Measurements from ENCODE around the gene GAST.
A peak's percentile ranks its signal among the peaks of the same experiment; 100 is the strongest.
"Not testable (repeated sequence)": the region's sequence is repeated elsewhere in the genome, so short reads cannot be mapped to it uniquely, and the experiment has no call there.

GAST gene

DNA sequence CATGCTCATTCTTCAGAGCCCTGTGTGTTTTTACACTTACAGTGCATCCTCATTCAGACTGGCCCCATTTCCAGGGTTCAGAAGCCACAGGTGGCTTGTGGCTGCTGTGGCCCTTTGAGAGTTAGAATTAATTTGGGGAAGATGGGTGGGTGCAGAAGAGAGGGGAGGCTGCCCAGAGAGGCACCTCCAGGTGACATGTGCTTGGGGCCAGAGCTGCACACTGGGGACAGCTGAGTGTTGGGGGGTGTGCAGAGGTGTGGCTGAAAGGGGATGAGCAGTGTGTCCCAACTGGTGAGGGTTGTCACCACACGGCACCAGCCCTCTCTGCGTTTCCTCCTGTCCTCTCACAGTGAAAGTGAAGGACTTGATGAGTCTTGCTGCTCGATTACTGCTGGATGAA, 30.4 kb upstream of the GAST start:
- peak in 2 of 10 donors; percentile 8 to 34 for DNase-seq
- intact Hi-C loops (cut with DNase I): no loop called here

DNA sequence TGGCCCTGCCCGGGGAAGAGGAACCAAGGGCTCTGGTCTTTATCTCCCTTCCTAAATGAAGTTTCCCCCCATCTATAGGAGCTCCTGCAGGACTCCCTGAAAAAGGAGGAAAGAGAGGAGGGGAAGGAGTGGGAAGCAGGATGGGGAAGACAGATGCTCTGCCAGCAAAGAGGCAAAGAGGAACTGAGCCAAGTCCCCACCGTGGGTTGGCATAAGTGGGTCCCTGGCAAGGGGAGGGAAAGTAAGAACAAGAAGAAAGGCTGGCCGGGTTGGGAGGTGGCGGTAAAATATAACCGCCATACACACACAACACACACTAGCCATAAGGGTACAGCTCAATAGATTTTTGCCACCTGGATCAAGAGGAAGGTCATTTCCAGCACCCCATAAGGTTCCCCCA, 29.5 kb upstream of the GAST start:
- intact Hi-C loops (cut with DNase I): no loop called here
- DNase-seq: peak in 2 of 10 donors; percentile 74 to 79

DNA sequence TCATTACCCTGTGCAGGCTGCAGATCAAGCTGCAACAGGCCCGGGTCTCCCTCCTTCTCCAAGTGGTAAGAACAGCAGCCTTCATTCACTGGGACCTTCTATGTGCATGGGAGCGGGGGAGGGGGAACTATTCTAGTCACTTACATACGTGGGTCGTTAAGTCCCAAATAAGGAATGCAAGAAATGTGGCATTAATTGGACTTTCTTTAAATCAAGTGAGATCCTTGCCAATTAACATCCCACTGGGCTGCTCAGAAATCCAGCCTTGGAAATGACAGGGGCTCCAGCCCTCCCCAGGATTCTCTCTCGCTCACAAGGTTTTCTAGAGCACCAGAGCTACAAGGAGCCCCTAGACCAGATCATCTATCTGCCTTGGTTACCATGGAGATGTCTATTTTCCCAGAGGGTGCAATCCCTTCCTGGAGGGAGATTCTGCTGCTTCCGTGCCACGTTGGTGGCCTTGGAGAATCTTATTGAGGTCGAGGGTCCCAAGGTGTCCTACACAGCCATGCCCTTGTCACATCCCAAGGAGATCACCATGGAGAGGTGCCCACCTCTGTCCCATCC, 28.6 kb upstream of the GAST start:
- intact Hi-C loops (cut with DNase I): no loop called here
- peak in 2 of 10 donors; percentile 52 to 55 for DNase-seq

DNA sequence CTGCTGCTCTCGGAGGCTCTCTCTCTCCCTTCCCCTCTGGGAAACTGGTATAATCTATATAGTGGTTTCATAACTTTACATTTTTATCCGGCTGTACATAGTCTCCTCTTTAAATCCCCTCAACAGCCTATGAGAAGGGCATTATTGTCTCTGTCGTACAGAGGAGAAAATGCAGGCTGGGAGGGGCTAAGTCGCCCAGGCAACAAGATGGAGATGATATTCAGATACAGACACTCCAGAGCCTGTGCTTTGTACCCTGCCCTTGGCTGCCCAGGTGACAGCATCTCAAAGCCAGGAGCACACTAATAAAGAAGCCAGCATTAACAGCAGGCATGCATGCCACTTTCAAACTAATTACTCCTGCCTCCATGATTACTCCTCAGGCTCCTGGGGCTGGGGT, 28.1 kb upstream of the GAST start:
- DNase-seq: peak in 2 of 10 donors; percentile 16 to 61
- intact Hi-C loops (cut with DNase I): no loop called here

DNA sequence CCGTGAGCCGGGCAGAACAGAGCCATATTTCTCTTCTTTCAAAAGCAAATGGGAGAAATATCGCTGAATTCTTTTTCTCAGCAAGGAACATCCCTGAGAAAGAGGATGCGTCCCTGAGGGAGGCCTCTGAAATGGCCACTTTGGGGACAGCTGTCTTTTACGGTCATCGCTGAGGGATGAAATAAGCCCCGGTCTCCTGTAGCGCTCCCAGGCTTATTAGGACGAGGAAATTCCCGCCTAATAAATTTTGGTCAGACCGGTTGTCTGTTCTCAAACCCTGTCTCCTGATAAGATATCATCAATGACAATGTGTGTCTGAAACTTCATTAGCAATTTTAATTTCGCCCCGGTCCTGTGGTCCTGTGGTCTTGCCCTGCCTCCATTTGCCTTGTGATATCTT, 26.4 kb upstream of the GAST start:
- intact Hi-C loops (cut with DNase I): not testable (repeated sequence)
- DNase-seq: peak in 1 of 10 donors; percentile 9

DNA sequence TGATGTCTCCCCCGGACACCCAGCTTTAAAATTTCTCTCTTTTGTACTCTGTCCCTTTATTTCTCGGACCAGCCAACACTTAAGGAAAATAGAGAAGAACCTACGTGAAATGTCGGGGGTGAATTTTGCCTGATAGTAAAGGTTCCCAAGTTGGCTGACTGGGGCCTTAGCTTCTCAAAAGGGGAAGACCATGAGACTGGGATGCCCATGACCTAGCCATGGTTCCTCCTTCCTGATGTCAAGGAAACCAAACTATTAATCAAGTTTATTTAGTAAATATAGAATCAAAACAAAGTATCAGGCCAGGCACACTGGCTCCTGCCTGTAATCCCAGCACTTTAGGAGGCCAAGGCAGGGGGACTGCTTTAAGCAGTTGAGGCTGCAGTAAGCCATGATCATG, 25.9 kb upstream of the GAST start:
- intact Hi-C loops (cut with DNase I): no loop called here
- DNase-seq: peak in 2 of 10 donors; percentile 25 to 29

DNA sequence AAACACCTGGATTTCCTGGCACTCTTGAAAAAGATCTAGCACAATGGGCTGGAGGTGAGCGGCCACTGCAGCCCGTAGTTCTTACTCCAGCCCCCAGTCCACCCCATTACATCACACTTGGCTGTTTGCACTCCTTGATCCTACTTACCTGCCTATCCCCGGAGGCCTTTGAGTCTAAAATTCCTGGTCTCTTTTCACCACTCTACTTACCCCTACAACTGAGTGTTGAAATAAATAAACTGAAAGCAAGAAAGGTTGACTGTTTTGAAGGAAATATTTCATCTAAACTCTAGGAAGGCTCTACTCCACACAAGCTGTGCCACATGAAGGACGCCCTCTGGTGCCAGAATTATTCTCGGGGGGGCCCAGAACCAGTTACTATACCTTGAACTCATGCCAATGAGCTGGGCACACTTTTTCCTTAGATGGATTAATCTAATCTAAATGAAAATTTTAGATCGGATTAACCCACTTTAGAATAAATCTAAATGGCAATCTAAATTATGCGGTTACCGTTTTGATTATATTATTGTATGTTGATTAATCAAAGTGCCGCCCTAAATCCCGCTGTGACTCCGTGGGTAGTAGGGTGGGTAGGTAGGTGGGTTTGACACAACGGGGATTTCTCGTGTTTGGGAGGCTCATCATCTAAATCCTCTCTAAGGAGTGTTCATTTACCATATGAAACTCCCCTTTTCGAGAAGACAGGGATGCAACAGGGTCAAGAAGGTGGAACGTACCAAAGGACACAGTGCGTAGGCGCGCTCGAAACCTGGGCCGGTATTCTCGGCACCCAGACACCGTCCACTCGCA, 24.1 kb upstream of the GAST start:
- intact Hi-C loops (cut with DNase I): no loop called here
- peak in 6 of 10 donors; percentile 34 to 88 (median 72) for DNase-seq

DNA sequence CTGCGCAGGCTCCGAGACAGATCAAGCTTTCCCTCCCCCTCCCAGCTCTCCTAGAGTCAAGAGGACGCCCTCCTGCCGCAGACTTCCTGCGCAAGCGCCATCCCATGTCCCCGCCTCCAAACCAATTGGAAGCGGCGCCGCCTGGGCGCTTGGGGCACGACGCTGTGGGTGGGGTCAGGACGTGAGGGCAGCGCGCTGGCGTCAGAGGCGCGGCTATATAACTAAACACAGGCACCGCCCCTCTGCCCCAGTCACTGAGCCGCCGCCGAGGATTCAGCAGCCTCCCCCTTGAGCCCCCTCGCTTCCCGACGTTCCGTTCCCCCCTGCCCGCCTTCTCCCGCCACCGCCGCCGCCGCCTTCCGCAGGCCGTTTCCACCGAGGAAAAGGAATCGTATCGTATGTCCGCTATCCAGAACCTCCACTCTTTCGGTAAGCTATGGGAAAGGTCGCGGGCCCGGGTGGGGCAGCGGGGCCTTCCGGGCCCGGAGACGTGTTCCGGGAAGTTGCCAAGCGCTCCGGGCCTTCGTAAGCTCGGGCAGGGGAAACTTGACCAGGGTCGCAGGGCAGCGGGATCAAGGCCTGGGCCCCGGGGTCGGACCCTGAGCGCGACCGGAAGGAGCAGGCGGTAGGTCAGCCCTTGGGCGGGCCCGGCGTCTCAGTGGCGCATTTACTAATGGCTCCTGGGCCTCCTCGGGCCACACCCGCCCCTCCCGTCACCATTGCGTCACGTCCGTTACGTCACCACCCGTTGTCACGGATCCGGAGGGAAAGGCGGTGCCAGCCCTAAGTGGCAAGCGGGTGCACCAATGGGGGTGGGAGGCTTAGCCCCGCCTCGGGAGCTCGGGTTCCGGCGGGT, 23.3 kb upstream of the GAST start, which contains the start of gene EIF1:
TSS of gene EIF1 (plus strand) at position 245 of the 856 bp plus-strand sequence. CDS start at position 399, 154 bp downstream.
- intact Hi-C loops (cut with DNase I): no loop called here
- DNase-seq: peak; percentile 100

DNA sequence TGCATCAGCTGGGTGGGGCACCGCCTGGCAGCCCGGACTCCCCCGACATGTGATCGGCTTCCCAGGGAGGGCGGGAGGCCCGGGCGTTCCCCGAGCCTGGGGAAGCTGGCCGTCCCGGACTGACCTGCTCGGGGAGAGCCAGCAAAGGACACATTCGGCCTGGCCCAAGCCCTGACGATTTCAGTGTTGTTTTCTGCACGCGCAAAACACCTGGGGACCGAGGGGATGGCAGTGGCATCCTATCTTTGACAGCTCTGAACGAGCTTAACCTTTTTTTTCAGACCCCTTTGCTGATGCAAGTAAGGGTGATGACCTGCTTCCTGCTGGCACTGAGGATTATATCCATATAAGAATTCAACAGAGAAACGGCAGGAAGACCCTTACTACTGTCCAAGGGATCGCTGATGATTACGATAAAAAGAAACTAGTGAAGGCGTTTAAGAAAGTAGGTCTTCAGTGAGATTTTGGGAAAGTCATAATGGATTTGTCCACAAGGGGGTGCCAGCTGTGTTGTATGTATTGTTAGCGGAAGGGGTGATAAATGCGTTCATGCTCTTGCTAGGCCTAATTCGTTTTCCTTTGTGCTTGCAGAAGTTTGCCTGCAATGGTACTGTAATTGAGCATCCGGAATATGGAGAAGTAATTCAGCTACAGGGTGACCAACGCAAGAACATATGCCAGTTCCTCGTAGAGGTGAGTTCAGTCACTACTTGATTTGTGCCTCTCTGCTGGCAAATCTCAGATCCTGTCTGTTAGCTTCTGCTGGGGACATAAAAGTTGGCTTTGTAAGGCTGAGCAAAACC, 22.4 kb upstream of the GAST start:
- no peak for DNase-seq
- intact Hi-C loops (cut with DNase I): no loop called here

DNA sequence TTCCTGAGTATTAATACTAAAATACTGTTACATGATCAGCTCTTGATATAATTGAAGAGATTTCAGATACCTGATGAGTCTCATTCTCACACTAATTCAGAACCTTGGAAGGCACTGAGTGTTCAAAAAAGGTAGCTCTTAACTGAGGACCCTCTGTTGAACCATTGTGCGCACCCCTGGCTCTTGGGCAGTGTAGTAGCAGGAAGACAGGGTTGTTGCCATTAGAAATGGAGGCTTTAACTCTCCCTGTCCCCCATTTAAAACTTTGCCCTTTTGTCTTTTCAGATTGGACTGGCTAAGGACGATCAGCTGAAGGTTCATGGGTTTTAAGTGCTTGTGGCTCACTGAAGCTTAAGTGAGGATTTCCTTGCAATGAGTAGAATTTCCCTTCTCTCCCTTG, 21.6 kb upstream of the GAST start:
- intact Hi-C loops (cut with DNase I): no loop called here

DNA sequence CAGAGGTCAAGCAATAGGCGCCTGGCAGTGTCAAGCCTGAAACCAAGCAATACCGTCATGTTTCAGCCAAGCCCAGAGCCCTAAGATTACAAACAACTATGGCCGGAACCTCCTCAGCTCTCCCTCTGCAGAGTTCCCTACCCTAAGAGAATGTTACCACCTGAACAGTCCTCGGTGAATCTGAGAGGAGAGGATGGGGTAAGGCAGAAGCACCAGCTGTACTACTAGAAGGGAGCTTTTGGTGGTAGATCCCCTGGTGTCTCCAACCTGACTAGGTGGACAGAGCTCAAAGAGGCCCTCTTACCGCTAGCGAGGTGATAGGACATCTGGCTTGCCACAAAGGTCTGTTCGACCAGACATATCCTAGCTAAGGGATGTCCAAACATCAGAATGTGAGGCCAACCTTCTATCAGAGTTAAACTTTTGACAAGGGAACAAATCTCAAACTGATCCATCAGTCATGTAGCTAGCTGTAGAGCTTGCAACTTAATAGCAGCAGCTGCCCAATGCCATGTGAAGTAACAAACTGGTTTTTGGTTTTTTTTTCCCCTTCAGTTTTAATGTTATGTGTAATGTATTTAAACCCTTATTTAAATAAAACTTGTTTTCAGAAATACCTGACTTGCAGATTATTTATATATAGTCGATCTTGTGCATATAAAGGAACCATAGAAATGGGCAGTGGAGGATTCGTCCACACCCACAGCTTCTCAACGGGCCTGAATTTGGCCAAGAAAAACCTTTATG, 20.9 kb upstream of the GAST start:
- intact Hi-C loops (cut with DNase I): no loop called here
- DNase-seq: peak in 2 of 10 donors; percentile 4 to 10

More for the DNA sequence above, 21.6 kb upstream of the GAST start:
- peak in 2 of 10 donors; percentile 4 to 37 for DNase-seq

DNA sequence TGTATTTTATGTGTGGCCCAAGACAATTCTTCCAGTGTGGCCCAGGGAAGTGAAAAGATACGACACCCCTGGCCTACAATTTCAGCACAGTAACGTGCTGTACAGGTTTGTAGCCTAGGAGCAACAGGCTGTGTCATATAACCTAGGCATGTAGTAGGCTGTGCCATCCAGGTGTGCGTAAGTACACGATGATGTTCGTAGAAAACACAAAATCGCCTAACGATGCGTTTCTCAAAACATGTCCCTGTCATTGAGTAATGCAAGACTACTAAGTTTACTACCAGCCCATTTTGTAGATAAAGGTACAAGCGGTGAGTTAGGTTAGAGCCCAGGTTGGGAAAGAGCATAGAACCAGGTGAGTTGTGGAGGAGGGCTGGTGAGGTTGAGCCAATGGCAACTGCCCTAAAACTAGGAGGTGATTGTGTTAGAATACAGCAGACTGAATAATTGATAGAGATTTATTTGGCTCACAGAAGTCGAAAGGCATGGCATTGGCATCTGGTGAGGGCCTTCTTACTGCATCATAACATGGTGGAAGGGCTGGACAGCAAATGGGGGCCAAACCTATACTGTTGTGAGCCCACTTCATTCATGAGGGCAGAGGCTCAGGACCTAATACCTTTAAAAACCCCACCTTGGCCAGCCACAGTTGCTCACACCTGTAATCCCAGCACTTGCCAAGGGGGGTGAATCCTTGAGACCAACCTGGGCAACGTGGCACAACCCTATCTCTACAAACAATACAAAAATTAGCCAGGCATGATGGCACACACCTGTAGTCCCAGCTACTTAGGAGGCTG, 19.2 kb upstream of the GAST start:
- intact Hi-C loops (cut with DNase I): no loop called here
- DNase-seq: peak in 1 of 10 donors; percentile 59

DNA sequence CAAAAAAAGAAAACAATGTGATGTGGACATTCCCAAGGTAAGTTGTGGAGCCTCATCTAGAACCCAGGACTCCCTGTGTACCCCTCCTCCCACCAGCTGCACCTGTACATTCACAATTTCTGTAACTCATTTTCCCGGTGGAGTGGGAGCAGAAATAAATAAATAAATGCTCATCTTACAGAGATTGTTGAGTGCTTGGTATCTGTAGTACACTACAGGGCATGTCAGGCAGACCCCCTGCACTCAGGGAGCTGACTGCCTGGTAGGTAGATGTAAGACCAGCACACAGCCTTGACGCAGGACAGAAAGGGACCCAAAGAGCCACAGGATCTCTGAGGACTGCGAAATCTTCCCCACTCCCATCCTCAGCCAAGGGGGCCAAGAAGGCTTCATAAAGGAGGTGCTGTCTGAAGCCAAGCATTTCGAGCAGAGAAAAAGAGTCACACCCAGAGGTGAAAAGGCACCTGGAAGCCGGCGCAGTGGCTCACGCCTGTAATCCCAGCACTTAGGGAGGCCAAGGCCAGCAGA, 16.9 kb upstream of the GAST start:
- intact Hi-C loops (cut with DNase I): no loop called here
- DNase-seq: peak in 2 of 10 donors; percentile 33 to 73

DNA sequence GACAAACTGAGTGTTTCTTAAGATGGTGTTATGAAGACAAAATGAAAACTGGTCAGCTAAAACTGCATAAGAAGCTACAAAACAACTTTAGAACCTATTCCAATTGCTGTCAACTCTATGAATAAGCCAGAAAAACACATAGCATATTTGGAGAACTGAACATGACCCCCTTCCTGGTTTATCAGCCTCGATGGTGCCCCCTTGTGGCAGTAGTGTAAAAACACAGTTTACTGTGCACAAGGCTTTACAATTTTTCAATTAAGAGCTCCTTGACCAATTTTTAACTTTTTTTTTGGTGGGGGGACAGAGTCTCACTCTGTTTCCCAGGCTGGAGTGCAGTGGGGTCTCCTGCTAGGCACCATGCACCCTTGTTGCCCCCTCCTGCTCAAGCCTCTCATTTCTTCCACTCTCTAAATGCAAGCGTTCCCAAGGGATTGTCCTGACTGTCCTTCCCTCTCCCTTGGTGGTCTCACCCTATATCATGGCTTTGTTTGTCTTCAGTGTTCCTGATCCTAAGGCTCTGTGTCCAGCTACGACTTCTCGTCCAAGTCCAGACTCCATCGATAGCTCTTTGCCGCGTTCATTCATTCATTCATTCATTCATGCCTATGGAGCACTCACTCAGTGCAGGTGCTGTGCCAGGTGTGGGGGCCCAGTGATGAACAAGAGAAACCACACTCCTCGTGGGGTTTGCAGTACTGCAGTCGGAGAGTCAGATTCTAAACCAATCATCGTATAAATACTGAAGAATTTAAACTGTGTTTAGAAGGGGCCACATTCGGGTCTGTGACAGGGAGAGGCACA, 16.0 kb upstream of the GAST start:
- intact Hi-C loops (cut with DNase I): no loop called here
- peak in 8 of 10 donors; percentile 51 to 87 (median 63) for DNase-seq

DNA sequence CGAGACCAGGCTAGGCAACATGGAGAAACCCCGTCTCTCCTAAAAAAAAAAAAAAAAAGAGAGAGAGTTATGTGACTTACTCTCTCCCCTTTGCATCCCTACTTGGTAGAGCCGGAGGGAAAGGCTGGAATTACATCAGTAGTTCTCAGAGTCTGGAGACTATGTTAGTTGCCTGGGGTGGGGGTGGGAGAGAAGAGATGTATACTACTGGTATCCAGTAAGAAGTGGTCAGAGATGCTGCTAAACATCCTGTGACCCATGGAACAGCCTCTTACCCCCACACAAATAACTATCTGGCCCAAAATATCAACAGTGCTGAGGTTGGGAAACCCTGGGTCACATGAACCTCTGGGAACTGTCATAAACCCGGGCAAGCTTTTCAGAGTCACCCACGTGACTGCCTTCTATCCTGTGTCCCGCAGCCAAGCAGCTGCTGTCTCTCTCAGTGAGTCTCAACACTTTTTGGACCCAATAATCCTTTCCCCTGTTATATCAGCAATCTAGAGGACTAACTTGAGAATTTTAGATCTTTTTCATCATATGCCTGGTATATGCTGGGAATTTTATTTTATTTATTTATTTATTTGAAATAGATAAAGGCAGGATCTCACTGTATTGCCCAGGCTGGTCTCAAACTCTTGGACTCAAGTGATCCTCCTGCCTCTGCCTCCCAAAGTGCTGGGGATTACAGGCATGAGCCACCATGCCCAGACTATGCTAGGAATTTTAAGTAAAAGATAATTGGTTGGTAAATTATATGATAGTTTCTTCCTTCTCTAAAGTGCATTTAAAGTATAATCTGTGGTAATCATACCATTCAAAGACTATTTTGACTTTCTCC, 14.8 kb upstream of the GAST start:
- DNase-seq: peak in 5 of 10 donors; percentile 32 to 90 (median 52)
- intact Hi-C loops (cut with DNase I): no loop called here

DNA sequence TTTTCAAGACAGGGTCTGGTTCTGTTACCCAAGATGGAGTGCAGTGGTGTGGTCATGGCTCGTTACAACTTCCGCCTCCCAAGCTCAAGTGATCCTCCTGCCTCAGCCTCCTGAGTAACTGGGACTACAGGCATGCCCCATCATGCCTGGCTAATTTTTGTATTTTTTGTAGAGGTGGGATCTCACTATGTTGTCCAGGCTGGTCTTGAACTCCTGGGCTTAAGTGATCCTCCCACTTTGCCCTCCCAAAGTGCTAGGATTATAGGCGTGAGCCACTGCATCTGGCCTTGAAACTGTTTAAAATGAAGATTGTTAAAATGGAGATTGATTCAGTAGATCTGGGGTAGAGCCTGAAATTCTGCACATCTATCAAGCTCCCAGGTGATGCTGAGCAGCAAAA, 11.3 kb upstream of the GAST start:
- intact Hi-C loops (cut with DNase I): not testable (repeated sequence)
- peak in 1 of 10 donors; percentile 14 for DNase-seq

DNA sequence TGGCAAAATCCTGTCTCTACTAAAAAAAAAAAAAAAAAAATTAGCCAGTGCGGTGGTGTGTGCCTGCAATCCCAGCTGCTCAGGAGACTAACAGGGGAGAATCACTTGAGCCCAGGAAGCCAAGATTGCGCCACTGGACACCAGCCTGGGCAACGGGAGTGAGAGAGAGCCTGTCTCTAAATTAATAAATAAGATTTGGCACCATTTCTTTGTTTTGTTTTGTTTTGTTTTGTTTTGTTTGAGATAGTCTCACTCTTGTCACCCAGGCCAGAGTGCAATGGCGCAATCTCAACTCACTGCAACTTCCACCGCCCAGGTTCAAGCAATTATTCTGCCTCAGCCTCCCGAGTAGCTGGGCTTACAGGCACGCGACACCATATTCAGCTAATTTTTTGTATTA, 9.4 kb upstream of the GAST start:
- intact Hi-C loops (cut with DNase I): no loop called here
- no peak for DNase-seq

Measured in posterior cingulate gyrus (tissue), 11 donors.